ENCODE results near the gene ADGRG3.

Gene ADGRG3

GRCh38 chr16:57672416-57672815 is 4.3 kb downstream of the ADGRG3 start:
- TF ChIP-seq POLR2A (IDR thresholded peaks at IDR 0.05; ENCODE audit: extremely low read depth, insufficient read length) (no peak), CTCF (IDR thresholded peaks at IDR 0.05; ENCODE audit: low read depth, low read length) (no peak), MYC (IDR thresholded peaks at IDR 0.05; ENCODE audit: low read depth, low read length) (no peak), MAX (IDR thresholded peaks at IDR 0.05; ENCODE audit: low read depth, low read length) (no peak)
- no peak overlapping the region for H3K4me3 ChIP-seq (ENCODE audit: low read depth, low read length)
- DNase-seq (ENCODE audit: low read depth), result no peak

GRCh38 chr16:57672824-57673223 is 4.7 kb downstream of the ADGRG3 start:
- no peak for DNase-seq (ENCODE audit: low read depth)
- TF ChIP-seq MYC (IDR thresholded peaks at IDR 0.05; ENCODE audit: low read depth, low read length), result no peak
- no peak for TF ChIP-seq CTCF (IDR thresholded peaks at IDR 0.05; ENCODE audit: low read depth, low read length)
- no peak for TF ChIP-seq POLR2A (IDR thresholded peaks at IDR 0.05; ENCODE audit: extremely low read depth, insufficient read length)
- no peak for TF ChIP-seq MAX (IDR thresholded peaks at IDR 0.05; ENCODE audit: low read depth, low read length)
- no peak overlapping the region for H3K4me3 ChIP-seq (ENCODE audit: low read depth, low read length)

GRCh38 chr16:57675741-57676551 is 7.8 kb downstream of the ADGRG3 start:
- peak overlapping the region; percentile 17 for H3K4me3 ChIP-seq (ENCODE audit: low read depth, low read length)
- peak; percentile 91 for DNase-seq (ENCODE audit: low read depth)
- TF ChIP-seq MYC (IDR thresholded peaks at IDR 0.05; ENCODE audit: low read depth, low read length) (0 out of 2 replicates have a peak, but pooled peaks have one; percentile 26), POLR2A (IDR thresholded peaks at IDR 0.05; ENCODE audit: extremely low read depth, insufficient read length) (no peak)

GRCh38 chr16:57676553-57677085 is 8.5 kb downstream of the ADGRG3 start:
- DNase-seq (ENCODE audit: low read depth), result no peak
- TF ChIP-seq MAX (IDR thresholded peaks at IDR 0.05; ENCODE audit: low read depth, low read length), result no peak
- TF ChIP-seq MYC (IDR thresholded peaks at IDR 0.05; ENCODE audit: low read depth, low read length), result no peak
- TF ChIP-seq CTCF (IDR thresholded peaks at IDR 0.05; ENCODE audit: low read depth, low read length), result no peak
- TF ChIP-seq POLR2A (IDR thresholded peaks at IDR 0.05; ENCODE audit: extremely low read depth, insufficient read length), result no peak

GRCh38 chr16:57677622-57678369 is 9.7 kb downstream of the ADGRG3 start:
- no peak for DNase-seq (ENCODE audit: low read depth)
- TF ChIP-seq POLR2A (IDR thresholded peaks at IDR 0.05; ENCODE audit: extremely low read depth, insufficient read length) (no peak), MAX (IDR thresholded peaks at IDR 0.05; ENCODE audit: low read depth, low read length) (no peak), MYC (IDR thresholded peaks at IDR 0.05; ENCODE audit: low read depth, low read length) (no peak), CTCF (IDR thresholded peaks at IDR 0.05; ENCODE audit: low read depth, low read length) (no peak)
- H3K4me3 ChIP-seq (ENCODE audit: low read depth, low read length), result no peak overlapping the region

More at GRCh38 chr16:57676553-57677085, 8.5 kb downstream of the ADGRG3 start:
- H3K4me3 ChIP-seq (ENCODE audit: low read depth, low read length), result no peak overlapping the region

- no peak overlapping the region for H3K4me3 ChIP-seq (ENCODE audit: low read depth, low read length)
- TF ChIP-seq POLR2A (IDR thresholded peaks at IDR 0.05; ENCODE audit: extremely low read depth, insufficient read length), result no peak
- TF ChIP-seq MYC (IDR thresholded peaks at IDR 0.05; ENCODE audit: low read depth, low read length), result no peak
- TF ChIP-seq CTCF (IDR thresholded peaks at IDR 0.05; ENCODE audit: low read depth, low read length), result no peak
- no peak for TF ChIP-seq MAX (IDR thresholded peaks at IDR 0.05; ENCODE audit: low read depth, low read length)
- DNase-seq (ENCODE audit: low read depth), result no peak
Observed at GRCh38 chr16:57679016-57679415, 10.9 kb downstream of the ADGRG3 start.
